Fibroblast of the aortic adventitia (primary cell): ENCODE measurements around the gene HOXA10. TPM values are rescaled to one million over a fixed set of nuclear protein-coding genes. Genes with fewer than 3 reads are reported as not detected.

Experiments used
- DNase-seq: peaks from one replicate; pipeline ENCODE4 v3.0.0-alpha.2; 2010; ENCODE audit warnings: low read depth
- H3K4me3 ChIP-seq: 2 replicates; pipeline ENCODE4 v1.5.1; 2011; ENCODE audit warnings: low read depth, mild to moderate bottlenecking, control low read depth, low read length, moderate library complexity
- total RNA-seq: library from RNA; depleted of rRNA; stranded (reverse); fragments of >200 nt; gene quantifications from 2 replicates; pipeline ENCODE4 v1.2.3, GENCODE V29; 2012; ENCODE audit warnings: low replicate concordance
- TF ChIP-seq, protein P1 (sequence below): IDR thresholded peaks from 2 replicates; pipeline ENCODE4 v1.5.1; 2011; ENCODE audit warnings: mild to moderate bottlenecking, low read length, control low read depth, inconsistent platforms; ENCODE audit not compliant: insufficient read depth

HOXA10 gene
- total RNA-seq, 1 donor, result not detected

GRCh38 chr7:27198871-27199801 is 25.0 kb upstream of the HOXA10 start:
- DNase-seq, result no peak
- no peak overlapping the region for H3K4me3 ChIP-seq
- TF ChIP-seq, protein P1, sequence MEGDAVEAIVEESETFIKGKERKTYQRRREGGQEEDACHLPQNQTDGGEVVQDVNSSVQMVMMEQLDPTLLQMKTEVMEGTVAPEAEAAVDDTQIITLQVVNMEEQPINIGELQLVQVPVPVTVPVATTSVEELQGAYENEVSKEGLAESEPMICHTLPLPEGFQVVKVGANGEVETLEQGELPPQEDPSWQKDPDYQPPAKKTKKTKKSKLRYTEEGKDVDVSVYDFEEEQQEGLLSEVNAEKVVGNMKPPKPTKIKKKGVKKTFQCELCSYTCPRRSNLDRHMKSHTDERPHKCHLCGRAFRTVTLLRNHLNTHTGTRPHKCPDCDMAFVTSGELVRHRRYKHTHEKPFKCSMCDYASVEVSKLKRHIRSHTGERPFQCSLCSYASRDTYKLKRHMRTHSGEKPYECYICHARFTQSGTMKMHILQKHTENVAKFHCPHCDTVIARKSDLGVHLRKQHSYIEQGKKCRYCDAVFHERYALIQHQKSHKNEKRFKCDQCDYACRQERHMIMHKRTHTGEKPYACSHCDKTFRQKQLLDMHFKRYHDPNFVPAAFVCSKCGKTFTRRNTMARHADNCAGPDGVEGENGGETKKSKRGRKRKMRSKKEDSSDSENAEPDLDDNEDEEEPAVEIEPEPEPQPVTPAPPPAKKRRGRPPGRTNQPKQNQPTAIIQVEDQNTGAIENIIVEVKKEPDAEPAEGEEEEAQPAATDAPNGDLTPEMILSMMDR, result no peak

DNA sequence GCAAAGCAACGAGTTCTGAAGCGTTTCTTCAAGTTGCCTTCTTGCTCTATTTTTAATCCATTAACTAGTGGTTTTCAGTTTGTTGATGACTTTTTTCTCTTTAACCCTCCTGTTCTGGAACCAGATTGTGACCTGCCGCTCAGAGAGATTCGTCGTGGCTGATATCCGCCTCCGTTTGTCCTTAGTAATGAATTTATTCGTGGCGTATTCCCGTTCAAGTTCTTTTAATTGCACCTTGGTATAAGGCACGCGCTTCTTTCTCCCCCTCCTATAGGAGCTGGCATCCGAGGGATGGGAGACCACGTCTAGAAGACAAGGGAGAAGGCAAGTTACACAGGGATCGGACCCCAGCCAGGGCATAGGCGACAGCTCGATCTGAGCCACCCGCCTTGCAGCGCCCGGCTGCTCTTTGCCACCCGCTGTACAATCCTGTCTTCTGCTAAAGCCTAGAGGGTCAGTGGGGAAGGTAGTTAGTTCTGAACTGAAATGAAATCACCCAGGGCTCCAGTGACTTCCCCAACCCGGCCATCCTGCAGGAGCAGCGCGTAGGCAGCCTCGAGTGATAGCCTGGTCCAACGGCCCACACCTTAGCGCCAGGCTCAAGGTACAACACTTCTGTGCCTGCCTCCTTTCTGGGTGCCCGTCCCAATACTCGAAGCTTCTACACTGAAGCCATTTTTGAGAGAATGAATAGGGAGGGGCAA is 24.2 kb upstream of the HOXA10 start:
- TF ChIP-seq, protein P1, result no peak
- DNase-seq, result no peak
- H3K4me3 ChIP-seq, result no peak overlapping the region

DNA sequence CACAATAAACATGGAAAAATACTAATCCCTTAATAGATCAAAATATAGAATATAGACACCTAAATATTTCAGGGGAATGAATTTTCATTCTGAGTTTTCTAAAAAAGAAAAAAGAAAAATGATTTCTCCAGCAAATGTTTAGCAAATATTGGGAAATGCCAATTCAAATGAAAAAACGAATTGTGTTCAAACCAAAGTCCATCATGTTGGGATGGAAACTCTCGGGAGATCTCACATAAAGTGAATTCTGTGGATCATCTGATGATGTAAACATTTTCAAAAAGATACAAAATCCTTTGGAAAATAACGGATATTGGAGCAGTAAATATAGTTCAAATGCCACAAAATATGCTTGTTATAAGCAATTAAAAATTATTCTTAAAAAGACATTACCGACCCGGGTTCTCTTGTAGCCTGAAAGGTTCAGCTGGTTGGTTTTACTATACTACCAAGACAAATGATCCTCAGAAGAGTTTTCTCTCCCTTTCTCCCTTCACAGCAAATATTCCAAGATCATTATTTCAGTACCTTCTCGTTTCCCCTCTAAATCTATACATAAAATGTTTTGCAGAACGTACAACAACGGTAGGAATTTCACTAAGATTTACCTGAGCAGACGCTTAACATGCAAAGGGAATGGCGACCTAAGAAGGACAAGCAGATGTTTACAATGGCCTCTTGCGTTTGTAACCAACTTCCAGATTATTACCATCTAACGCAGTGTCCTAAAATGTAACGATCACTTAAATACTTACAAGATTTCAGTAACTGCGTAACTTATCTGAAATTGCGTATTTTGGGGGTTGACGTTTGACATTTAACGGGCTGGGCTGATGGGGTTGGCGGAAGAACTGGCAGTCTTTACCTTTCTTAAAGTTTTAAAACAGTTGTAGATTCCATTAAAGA is 23.3 kb upstream of the HOXA10 start:
- no peak for DNase-seq
- H3K4me3 ChIP-seq, result no peak overlapping the region

GRCh38 chr7:27196287-27196767 is 22.2 kb upstream of the HOXA10 start:
- TF ChIP-seq, protein P1, result peak; percentile 71
- H3K4me3 ChIP-seq, result no peak overlapping the region
- DNase-seq, result peak; percentile 83

More for the DNA sequence above, 23.3 kb upstream of the HOXA10 start:
- TF ChIP-seq, protein P1, result no peak

- no peak for DNase-seq
- TF ChIP-seq, protein P1, result no peak
- no peak overlapping the region for H3K4me3 ChIP-seq
Observed at GRCh38 chr7:27194686-27195379, 20.7 kb upstream of the HOXA10 start.

- DNase-seq, result no peak
- H3K4me3 ChIP-seq, result no peak overlapping the region
- TF ChIP-seq, protein P1, result no peak
Observed at GRCh38 chr7:27194002-27194352, 19.9 kb upstream of the HOXA10 start.
